GM18498 (cell line): ENCODE data around the gene IL19.
"Not testable (repeated sequence)": the region's sequence is repeated elsewhere in the genome, so short reads cannot be mapped to it uniquely, and the experiment has no call there.

ENCODE experiments used
- ATAC-seq: cut with Tn5 transposase; IDR thresholded peaks from one replicate; pipeline ENCODE4 v1.9.1; 2021; ENCODE audit warnings: mild to moderate bottlenecking, moderate library complexity; ENCODE audit not compliant: unreplicated experiment

IL19 gene

GRCh38 chr1:206739411-206740076 is 31.0 kb upstream of the IL19 start:
- peak; percentile 78 for ATAC-seq

- ATAC-seq, result no peak
Observed at GRCh38 chr1:206741142-206741701, 29.4 kb upstream of the IL19 start.

GRCh38 chr1:206742719-206743383 is 27.7 kb upstream of the IL19 start:
- no peak for ATAC-seq

- no peak for ATAC-seq
Observed at GRCh38 chr1:206744683-206745082, 25.9 kb upstream of the IL19 start.

- no peak for ATAC-seq
Observed at GRCh38 chr1:206745301-206745700, 25.3 kb upstream of the IL19 start.

- ATAC-seq, result no peak
Observed at GRCh38 chr1:206748348-206749030, 22.1 kb upstream of the IL19 start.

- no peak for ATAC-seq
Observed at GRCh38 chr1:206751891-206752290, 18.7 kb upstream of the IL19 start.

GRCh38 chr1:206752481-206752880 is 18.1 kb upstream of the IL19 start:
- ATAC-seq, result no peak

GRCh38 chr1:206753141-206753540 is 17.4 kb upstream of the IL19 start:
- no peak for ATAC-seq

- no peak for ATAC-seq
Observed at GRCh38 chr1:206754011-206754410, 16.6 kb upstream of the IL19 start.

GRCh38 chr1:206757524-206758266 is 12.9 kb upstream of the IL19 start:
- ATAC-seq, result no peak

GRCh38 chr1:206760590-206760989 is 10.0 kb upstream of the IL19 start:
- ATAC-seq, result no peak

- no peak for ATAC-seq
Observed at GRCh38 chr1:206761159-206761768, 9.3 kb upstream of the IL19 start.

GRCh38 chr1:206762741-206763364 is 7.7 kb upstream of the IL19 start:
- ATAC-seq, result not testable (repeated sequence)

GRCh38 chr1:206765771-206766170 is 4.8 kb upstream of the IL19 start:
- not testable (repeated sequence) for ATAC-seq

GRCh38 chr1:206766251-206766856 is 4.2 kb upstream of the IL19 start:
- peak; percentile 49 for ATAC-seq

- ATAC-seq, result peak; percentile 15
Observed at GRCh38 chr1:206768472-206769303, 1.9 kb upstream of the IL19 start.

- peak; percentile 75 for ATAC-seq
Observed at GRCh38 chr1:206769304-206769731, 1.3 kb upstream of the IL19 start.

GRCh38 chr1:206771338-206771692 is 742 bp downstream of the IL19 start:
- ATAC-seq, result no peak
